LNCAP (cell line): ENCODE results near the gene MRPL55.

Source experiments
- TF ChIP-seq, protein P1 (sequence below): fragments of 450-650 bp; IDR thresholded peaks from 2 replicates; pipeline ENCODE4 v1.5.1; 2017; ENCODE audit warnings: mild to moderate bottlenecking

Gene MRPL55

DNA sequence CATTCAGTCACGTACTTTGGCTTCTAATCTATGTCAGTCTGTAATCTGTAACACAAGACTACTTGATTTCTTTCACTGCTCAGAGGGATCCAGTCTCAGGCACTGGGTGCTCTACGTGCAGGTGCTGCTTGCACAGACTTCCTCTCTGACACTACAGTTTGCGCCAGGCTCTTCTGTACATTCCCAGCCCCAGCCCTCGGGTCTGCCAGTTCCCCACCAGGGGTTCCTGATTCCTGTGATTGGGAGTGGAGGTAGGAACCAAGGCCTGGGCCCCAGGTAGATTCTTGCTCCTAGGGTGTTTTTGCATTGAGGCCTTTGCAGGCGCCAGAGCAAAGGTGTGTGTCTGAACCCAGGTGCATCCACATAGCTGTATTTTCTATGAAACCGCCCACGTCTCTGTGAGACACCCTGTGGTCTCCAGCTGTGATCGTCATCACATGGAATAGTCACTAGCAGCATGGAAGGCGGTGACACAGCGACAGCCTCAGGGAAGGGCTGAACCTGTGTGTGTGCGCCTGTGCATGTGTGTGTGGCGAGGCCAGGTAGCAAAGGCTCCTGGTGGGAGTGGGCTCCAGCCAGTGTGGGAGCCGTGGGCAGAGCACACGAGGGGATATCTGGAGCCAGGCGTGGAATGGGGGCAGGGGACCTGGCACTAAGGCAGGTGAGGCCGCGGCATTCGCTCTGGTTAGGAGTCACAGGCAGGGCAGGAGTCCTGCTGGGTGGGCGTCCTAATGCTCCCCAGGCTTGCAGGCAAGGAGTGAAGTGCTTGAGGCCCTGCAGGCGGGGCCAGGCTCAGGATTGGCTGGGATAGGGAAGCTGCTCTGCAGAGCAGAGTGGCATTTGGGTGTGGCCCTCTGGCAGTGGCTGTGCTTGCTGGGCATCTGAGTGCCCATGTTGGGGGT lies 45.8 kb upstream of the MRPL55 start:
- TF ChIP-seq, protein P1, sequence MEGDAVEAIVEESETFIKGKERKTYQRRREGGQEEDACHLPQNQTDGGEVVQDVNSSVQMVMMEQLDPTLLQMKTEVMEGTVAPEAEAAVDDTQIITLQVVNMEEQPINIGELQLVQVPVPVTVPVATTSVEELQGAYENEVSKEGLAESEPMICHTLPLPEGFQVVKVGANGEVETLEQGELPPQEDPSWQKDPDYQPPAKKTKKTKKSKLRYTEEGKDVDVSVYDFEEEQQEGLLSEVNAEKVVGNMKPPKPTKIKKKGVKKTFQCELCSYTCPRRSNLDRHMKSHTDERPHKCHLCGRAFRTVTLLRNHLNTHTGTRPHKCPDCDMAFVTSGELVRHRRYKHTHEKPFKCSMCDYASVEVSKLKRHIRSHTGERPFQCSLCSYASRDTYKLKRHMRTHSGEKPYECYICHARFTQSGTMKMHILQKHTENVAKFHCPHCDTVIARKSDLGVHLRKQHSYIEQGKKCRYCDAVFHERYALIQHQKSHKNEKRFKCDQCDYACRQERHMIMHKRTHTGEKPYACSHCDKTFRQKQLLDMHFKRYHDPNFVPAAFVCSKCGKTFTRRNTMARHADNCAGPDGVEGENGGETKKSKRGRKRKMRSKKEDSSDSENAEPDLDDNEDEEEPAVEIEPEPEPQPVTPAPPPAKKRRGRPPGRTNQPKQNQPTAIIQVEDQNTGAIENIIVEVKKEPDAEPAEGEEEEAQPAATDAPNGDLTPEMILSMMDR: no peak

DNA sequence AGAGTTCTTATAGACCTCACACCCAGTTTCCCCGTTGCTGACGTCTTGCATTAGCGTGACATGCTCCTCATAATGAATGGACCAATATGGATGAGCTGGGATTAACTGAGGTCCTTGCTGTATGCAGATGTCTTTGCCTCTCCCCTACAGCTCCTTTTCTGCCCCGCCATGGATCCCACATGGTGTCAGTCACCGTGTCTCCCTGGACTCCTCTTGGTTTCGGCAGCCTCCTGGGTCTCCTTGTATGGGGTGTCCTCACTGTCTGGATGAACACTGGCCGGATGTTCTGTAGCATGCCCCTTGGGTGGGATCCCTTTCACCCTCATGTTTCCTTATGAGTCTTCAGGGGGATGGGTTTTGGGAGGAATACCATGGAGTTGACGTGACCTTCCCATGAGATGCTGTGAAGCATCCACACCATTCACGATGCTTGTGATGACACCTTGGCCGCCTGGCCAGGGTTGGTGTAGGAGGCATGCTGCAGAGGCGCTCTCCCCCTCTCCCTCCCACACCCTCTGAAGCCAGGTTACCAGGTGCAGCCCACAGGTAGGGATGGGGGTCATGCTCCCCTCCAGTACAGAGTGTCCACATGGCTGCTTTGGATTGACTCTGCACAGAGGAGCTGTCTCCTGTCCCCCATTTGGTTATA lies 45.0 kb upstream of the MRPL55 start:
- TF ChIP-seq, protein P1: no peak

DNA sequence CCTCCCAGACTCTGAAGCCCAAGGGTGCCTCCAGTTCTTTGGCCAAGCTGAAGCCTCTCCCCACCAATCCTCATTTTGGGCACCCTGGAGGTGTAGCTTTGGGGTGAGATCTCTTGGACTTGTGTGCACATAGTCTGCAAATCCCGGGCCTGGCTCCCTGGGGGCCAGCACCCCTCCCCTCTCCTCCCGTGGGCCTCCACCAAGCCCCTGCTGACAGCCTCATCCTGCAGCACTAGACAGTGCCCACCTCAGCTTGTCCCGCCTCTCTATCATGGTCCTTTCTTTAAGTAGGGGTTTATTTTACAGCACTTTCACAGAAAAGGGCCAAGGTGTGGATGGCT lies 43.8 kb upstream of the MRPL55 start:
- TF ChIP-seq, protein P1: no peak

DNA sequence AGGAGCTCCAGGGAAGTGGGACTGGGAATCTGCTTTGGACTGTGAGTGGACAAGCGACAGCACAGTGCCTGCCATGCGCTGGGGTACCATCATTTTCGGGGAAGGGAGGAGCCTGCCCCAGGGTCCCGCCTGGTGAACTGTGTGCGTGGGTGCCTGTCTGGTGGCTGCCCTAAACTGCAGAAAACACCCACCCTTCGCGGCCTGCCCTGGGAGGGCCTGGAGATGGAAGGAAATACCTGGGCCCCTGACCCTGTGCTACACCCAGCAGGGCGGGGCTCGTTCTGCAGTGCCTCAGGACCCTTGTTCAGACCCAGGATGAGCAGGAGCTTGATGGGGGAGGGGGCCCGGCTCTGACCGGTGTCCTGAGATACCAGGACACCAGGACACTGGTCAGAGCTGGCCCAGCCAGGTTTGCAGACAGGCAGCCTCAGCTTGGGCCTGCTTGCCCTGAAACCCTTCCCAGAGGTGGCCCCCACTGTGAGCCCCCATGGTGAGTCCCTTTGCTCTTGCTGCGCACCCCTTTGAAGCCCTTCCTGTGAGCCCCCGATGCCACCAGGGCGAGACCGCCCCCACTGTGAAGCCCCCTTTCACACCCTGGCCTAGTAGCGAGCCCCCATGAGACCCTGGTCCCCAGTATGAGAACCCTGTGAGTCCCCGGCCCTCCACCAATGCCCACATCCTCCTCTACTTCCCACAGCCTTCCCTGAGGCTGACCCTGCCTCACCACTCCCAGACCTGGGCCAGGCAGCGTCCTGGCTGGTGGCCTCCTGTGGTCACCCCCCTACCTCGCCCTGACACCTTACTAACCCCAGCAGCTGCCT lies 43.2 kb upstream of the MRPL55 start:
- TF ChIP-seq, protein P1: no peak

DNA sequence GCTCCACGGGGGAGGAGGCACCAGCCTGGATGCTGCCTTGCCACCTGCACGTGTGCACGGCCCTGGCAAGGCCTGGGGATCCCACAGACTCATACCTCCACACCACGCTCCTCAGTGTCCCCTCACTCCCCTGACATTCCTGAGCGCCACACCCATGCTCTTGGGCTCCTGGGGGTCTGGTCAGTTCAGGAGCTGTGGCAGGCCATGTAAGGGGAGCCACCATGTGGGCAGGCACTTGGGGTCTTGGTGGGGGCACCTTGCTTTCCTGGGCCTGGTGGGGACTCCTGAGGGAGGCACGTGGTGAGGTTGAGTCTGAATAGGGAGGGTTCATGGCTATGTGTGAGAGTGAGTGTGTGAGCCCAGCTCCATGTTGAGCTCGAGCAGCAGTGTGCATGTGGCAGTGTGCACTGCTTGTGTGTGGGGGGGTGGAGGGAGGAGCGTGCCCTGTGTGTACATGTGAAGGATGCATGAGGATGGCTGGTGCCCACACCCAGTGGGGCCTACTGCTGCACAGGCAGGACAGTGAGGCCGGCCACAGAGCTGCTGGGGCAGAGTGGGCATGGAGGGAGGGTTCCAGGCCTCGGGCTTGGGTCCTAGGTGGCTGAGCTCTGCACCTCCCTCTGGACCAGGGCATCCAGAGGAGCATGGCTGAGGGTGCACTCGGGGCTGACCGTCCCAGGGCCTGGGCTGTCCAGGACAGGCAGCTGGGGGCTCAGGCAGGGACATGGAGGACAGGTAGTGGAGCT lies 42.3 kb upstream of the MRPL55 start:
- TF ChIP-seq, protein P1: no peak

DNA sequence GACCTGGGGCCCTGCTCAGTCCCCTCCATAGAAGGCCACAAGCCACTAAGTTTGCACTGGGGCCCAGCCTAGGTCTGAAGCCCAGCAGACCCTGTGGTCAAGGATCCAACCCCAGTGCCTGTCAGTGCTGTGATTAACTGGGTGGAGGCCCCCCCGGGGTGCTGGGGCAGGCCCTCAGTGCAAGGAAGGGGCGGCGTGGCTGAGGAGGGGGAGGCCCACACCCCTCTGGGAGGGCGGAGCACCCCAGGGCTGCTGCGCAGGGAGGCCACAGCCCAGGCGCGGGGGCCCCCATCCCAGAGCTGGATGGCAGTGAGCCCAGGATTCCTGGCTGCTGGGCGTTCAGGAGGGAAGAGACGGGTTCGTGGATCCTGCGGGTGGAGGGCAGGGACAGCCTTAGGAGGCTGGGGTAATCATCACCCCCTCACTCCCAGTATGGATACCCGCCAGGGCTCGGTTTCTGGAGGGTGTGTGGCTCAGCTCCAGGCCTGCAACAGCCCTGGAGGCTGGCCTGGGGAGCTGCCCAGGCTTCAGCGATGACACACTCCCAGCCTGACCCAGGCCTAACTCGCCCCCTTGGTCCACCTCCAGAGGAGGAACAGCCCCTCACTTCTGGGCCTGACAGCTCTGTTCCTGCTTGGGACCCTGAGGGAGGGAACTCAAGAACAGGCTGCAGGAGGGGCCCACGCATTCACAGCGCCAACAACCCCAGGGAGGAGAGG lies 41.5 kb upstream of the MRPL55 start:
- TF ChIP-seq, protein P1: no peak
